ENCODE data around the gene MYEOV.

Gene MYEOV

GRCh38 chr11:69312453-69313404 is 18.8 kb downstream of the MYEOV start:
- CTCF ChIA-PET = interaction anchor here (0.5 to 1.2 kb wide), 3 partner anchors 20 to 568 kb away, joined by 3 to 4 read pairs (median 3); no protein-coding TSS in a partner anchor
- TF ChIP-seq ZNF664 (tag by site-specific recombination; IDR thresholded peaks at IDR 0.05) = 0 out of 2 replicates have a peak, but pooled peaks have one; percentile 8
- no peak for TF ChIP-seq ZNF670 (tag by site-specific recombination; IDR thresholded peaks at IDR 0.05; ENCODE audit: low read depth)
- H3K27ac ChIP-seq (ENCODE audit: extremely low read depth, low read depth, low read length) = no peak overlapping the region

GRCh38 chr11:69313992-69314391 is 20.0 kb downstream of the MYEOV start:
- POLR2A ChIA-PET = no interaction called here

More at GRCh38 chr11:69312453-69313404, 18.8 kb downstream of the MYEOV start:
- H3K4me1 ChIP-seq (ENCODE audit: control insufficient read depth, insufficient read depth, low read length) = no peaks in the 10 kb centered on the region
- H3K4me3 ChIP-seq (ENCODE audit: low read depth, low read length) = no peak overlapping the region
- H3K9me3 ChIP-seq (ENCODE audit: control insufficient read depth, insufficient read depth, low read depth, low read length) = no peaks in the 10 kb centered on the region
- no peaks in the 10 kb centered on the region for H3K36me3 ChIP-seq (ENCODE audit: control insufficient read depth in 2 of 2, insufficient read depth in 1 of 2, low read length in 2 of 2)
- POLR2A ChIA-PET = no interaction called here

GRCh38 chr11:69314555-69314954 is 20.6 kb downstream of the MYEOV start:
- Histone ChIP-seq H3K4me1 (ENCODE audit: control insufficient read depth, insufficient read depth, low read length) (no peaks in the 10 kb centered on the region), H3K9me3 (ENCODE audit: control insufficient read depth, insufficient read depth, low read depth, low read length) (no peaks in the 10 kb centered on the region)
- POLR2A ChIA-PET = no interaction called here
- TF ChIP-seq ZNF664 (tag by site-specific recombination; IDR thresholded peaks at IDR 0.05) (0 out of 2 replicates have a peak, but pooled peaks have one; percentile 23), ZFP3 (tag by site-specific recombination; IDR thresholded peaks at IDR 0.05; ENCODE audit: low read depth) (peak; percentile 68), ZNF488 (tag by site-specific recombination; IDR thresholded peaks at IDR 0.05) (no peak), EGR2 (tag by site-specific recombination; IDR thresholded peaks at IDR 0.05; ENCODE audit: low read depth) (0 out of 2 replicates have a peak, but pooled peaks have one; percentile 24), ZNF654 (tag by site-specific recombination; IDR thresholded peaks at IDR 0.05; ENCODE audit: low read depth) (no peak), ZNF518A (tag by site-specific recombination; conservative IDR thresholded peaks at IDR 0.05; ENCODE audit: low read depth) (no peak), ZFHX2 (tag by site-specific recombination; conservative IDR thresholded peaks at IDR 0.05) (peak; percentile 25; the same call in 1 of the 2 replicates), ZNF324 (tag by site-specific recombination; IDR thresholded peaks at IDR 0.05) (no peak), ZNF660 (tag by site-specific recombination; IDR thresholded peaks at IDR 0.05) (no peak)

More at GRCh38 chr11:69313992-69314391, 20.0 kb downstream of the MYEOV start:
- Histone ChIP-seq H3K4me1 (ENCODE audit: control insufficient read depth, insufficient read depth, low read length) (no peaks in the 10 kb centered on the region), H3K36me3 (ENCODE audit: control insufficient read depth in 2 of 2, insufficient read depth in 1 of 2, low read length in 2 of 2) (no peaks in the 10 kb centered on the region), H3K4me3 (ENCODE audit: low read depth, low read length) (no peak overlapping the region), H3K27ac (ENCODE audit: extremely low read depth, low read depth, low read length) (no peak overlapping the region), H3K9me3 (ENCODE audit: control insufficient read depth, insufficient read depth, low read depth, low read length) (no peaks in the 10 kb centered on the region)
- CTCF ChIA-PET = no interaction called here
- TF ChIP-seq OSR2 (tag by site-specific recombination; IDR thresholded peaks at IDR 0.05) = no peak
- TF ChIP-seq ZBTB17 (tag by site-specific recombination; IDR thresholded peaks at IDR 0.05) = peak; percentile 69
- TF ChIP-seq ZNF148 (tag by site-specific recombination; IDR thresholded peaks at IDR 0.05; ENCODE audit: borderline replicate concordance) = peak; percentile 17; the same call in 1 of the 2 replicates
- TF ChIP-seq ZNF366 (tag by site-specific recombination; conservative IDR thresholded peaks at IDR 0.05) = peak; percentile 94
- TF ChIP-seq ZSCAN4 (tag by site-specific recombination; IDR thresholded peaks at IDR 0.05) = no peak

More at GRCh38 chr11:69314555-69314954, 20.6 kb downstream of the MYEOV start:
- Histone ChIP-seq H3K36me3 (ENCODE audit: control insufficient read depth in 2 of 2, insufficient read depth in 1 of 2, low read length in 2 of 2) (no peaks in the 10 kb centered on the region), H3K27ac (ENCODE audit: extremely low read depth, low read depth, low read length) (no peak overlapping the region), H3K4me3 (ENCODE audit: low read depth, low read length) (no peak overlapping the region)
- CTCF ChIA-PET = no interaction called here

All from HEK293 (cell line).